ENCODE results near the gene TBC1D14.

- TF ChIP-seq CTCF (IDR thresholded peaks at IDR 0.05) (no peak), POLR2A (IDR thresholded peaks at IDR 0.05) (no peak)
Observed at GRCh38 chr4:7044137-7044930, 134.7 kb downstream of the TBC1D14 start.

All from sigmoid colon (tissue), 3 donors.